SK-N-SH (cell line): ENCODE measurements around the gene CAMK2B.

Source experiments
- CTCF ChIP-seq: fragments of 200-600 bp; sonication (generic); IDR thresholded peaks from 2 replicates; pipeline ENCODE4 v1.6.1; 2017; ENCODE audit warnings: antibody characterized with exemption, mild to moderate bottlenecking, moderate library complexity
- IRF3 ChIP-seq: fragments of 150-350 bp; IDR thresholded peaks from 2 replicates; pipeline ENCODE4 v1.6.1; 2016; ENCODE audit warnings: mild to moderate bottlenecking, low read depth, low read length

- TF ChIP-seq CTCF (no peak), IRF3 (no peak)
Measured at GRCh38 chr7:44267178-44267577, 58.2 kb downstream of the CAMK2B start.
